ENCODE measurements around the gene DNAI1. TPM values are rescaled to one million over a fixed set of nuclear protein-coding genes. Genes with fewer than 3 reads are reported as not detected.

Gene DNAI1
- total RNA-seq, 1 experiment from 2014 or later: 1.1 TPM

DNA sequence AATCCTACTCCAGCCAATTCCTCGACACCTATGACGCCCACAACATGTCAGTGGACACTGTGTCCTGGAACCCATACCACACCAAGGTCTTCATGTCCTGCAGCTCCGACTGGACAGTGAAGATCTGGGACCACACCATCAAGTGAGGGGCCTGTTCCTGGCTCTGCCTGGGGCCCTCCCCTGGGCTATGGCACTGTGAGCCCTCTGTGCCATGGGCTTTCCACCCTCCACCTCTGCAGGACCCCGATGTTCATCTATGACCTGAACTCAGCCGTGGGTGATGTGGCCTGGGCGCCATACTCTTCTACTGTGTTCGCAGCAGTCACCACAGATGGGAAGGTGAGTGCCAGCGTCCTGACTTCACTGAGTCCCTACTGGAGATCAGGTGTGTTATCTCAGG lies 55.8 kb downstream of the DNAI1 start:
- ATAC-seq (no peak), DNase-seq (ENCODE audit: low read depth, low spot score) (no peak)
- RAD21 ChIA-PET (ENCODE audit: low non-redundant PET in 1 of 2, low total read pairs in 2 of 2, uncharacterized antibody in 2 of 2, unreplicated experiment in 2 of 2): no interaction called here
- POLR2A ChIA-PET: no interaction called here
- no peaks in the 10 kb centered on the region for H3K79me2 ChIP-seq (ENCODE audit: insufficient read depth, low read length)
- H3K36me3 ChIP-seq (ENCODE audit: control insufficient read depth in 1 of 2, insufficient read depth in 2 of 2, low read length in 2 of 2): no peaks in the 10 kb centered on the region
- H4K20me1 ChIP-seq (ENCODE audit: insufficient read depth): no peaks in the 10 kb centered on the region
- H3K4me1 ChIP-seq (ENCODE audit: control insufficient read depth in 1 of 2, insufficient read depth in 2 of 2, low read length in 2 of 2): peaks cover 3 to 5% of the 10 kb centered on the region in 2 experiments; a peak in 2 of 4 replicates
- H3K9me2 ChIP-seq (ENCODE audit: insufficient read depth): no peaks in the 10 kb centered on the region
- H3K4me3 ChIP-seq (replicated peaks in 1 of 2; ENCODE audit: low read depth in 1 of 2, low read length in 2 of 2): no peak overlapping the region
- H3K4me2 ChIP-seq (ENCODE audit: low read length): no peak overlapping the region
- no TSS peak for BruUV-seq (replicated peaks)
- no peak overlapping the region for H3K9ac ChIP-seq (ENCODE audit: low read length)
- TF ChIP-seq SIN3A (IDR thresholded peaks at IDR 0.05; ENCODE audit: low read depth): no peak
- no peak for TF ChIP-seq EZH2phosphoT487 (IDR thresholded peaks at IDR 0.05; ENCODE audit: borderline replicate concordance)
- H2AFZ ChIP-seq (ENCODE audit: low read depth, low read length, poor library complexity, severe bottlenecking): no peak overlapping the region
- H3K9me3 ChIP-seq (ENCODE audit: control insufficient read depth in 1 of 2, insufficient read depth in 1 of 2, low read depth in 1 of 2, low read length in 2 of 2): no peaks in the 10 kb centered on the region
- H3K27ac ChIP-seq (ENCODE audit: low read depth, low read length): no peak overlapping the region
- CTCF ChIA-PET: no interaction called here
- intact Hi-C loops (cut with micrococcal nuclease): no loop called here
- H3K27me3 ChIP-seq (ENCODE audit: insufficient read depth, low read length): no peaks in the 10 kb centered on the region

- Histone ChIP-seq H4K20me1 (ENCODE audit: insufficient read depth) (no peaks in the 10 kb centered on the region), H3K4me1 (ENCODE audit: control insufficient read depth in 1 of 2, insufficient read depth in 2 of 2, low read length in 2 of 2) (peaks cover 0 to 5% of the 10 kb centered on the region in 2 experiments; a peak in 2 of 4 replicates), H3K9me3 (ENCODE audit: control insufficient read depth in 1 of 2, insufficient read depth in 1 of 2, low read depth in 1 of 2, low read length in 2 of 2) (no peaks in the 10 kb centered on the region), H3K36me3 (ENCODE audit: control insufficient read depth in 1 of 2, insufficient read depth in 2 of 2, low read length in 2 of 2) (no peaks in the 10 kb centered on the region), H3K4me2 (ENCODE audit: low read length) (no peak overlapping the region), H3K27ac (ENCODE audit: low read depth, low read length) (no peak overlapping the region), H3K27me3 (ENCODE audit: insufficient read depth, low read length) (no peaks in the 10 kb centered on the region), H3K9me2 (ENCODE audit: insufficient read depth) (no peaks in the 10 kb centered on the region), H3K4me3 (replicated peaks in 1 of 2; ENCODE audit: low read depth in 1 of 2, low read length in 2 of 2) (no peak overlapping the region), H3K9ac (ENCODE audit: low read length) (no peak overlapping the region), H3K79me2 (ENCODE audit: insufficient read depth, low read length) (no peaks in the 10 kb centered on the region), H2AFZ (ENCODE audit: low read depth, low read length, poor library complexity, severe bottlenecking) (no peak overlapping the region)
- ChIA-PET RAD21 (ENCODE audit: low non-redundant PET in 1 of 2, low total read pairs in 2 of 2, uncharacterized antibody in 2 of 2, unreplicated experiment in 2 of 2) (no interaction called here), CTCF (no interaction called here), POLR2A (no interaction called here)
- DNase-seq (ENCODE audit: low read depth, low spot score): no peak
- BruUV-seq (replicated peaks): no TSS peak
- TF ChIP-seq YY1 (IDR thresholded peaks at IDR 0.05; ENCODE audit: extremely low read depth, insufficient replicate concordance, low read depth, low read length) (no peak), EZH2 (IDR thresholded peaks at IDR 0.05) (no peak), ATF3 (IDR thresholded peaks at IDR 0.05) (no peak), JUND (IDR thresholded peaks at IDR 0.05) (no peak), ZNF274 (IDR thresholded peaks at IDR 0.05; ENCODE audit: low read depth, low read length) (no peak), RAD21 (IDR thresholded peaks at IDR 0.05; ENCODE audit: low read depth) (no peak)
- ATAC-seq: no peak
- intact Hi-C loops (cut with micrococcal nuclease): no loop called here
These were observed 56.2 kb downstream of the DNAI1 start for GRCh38 chr9:34514816-34515215.
